ENCODE measurements around the gene MCTP1. TPM values are rescaled to one million over a fixed set of nuclear protein-coding genes. Genes with fewer than 3 reads are reported as not detected.

MCTP1 gene
- total RNA-seq, 4 donors from 2014 or later, result 44.7 to 88.7 (median 74.3) TPM

DNA sequence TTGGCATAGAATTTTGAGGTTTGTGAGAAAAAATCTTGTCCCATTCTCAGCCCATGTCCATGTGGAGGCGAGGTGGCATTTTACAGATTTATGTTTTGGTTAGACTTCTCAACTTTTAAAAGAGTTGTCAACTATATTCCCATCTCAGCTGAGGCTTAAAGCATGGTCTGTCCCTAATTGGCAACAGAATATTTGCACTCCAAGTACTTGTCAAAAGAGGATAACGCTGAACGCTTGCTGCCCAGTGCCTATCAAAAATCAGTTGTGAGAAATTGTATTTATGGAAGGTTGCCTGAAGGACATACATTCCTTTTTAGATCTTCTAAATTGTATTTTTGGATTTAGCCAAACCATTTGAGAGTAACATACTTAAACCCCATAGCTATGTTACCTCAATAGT lies 464.4 kb downstream of the MCTP1 start:
- TF ChIP-seq, protein P1, sequence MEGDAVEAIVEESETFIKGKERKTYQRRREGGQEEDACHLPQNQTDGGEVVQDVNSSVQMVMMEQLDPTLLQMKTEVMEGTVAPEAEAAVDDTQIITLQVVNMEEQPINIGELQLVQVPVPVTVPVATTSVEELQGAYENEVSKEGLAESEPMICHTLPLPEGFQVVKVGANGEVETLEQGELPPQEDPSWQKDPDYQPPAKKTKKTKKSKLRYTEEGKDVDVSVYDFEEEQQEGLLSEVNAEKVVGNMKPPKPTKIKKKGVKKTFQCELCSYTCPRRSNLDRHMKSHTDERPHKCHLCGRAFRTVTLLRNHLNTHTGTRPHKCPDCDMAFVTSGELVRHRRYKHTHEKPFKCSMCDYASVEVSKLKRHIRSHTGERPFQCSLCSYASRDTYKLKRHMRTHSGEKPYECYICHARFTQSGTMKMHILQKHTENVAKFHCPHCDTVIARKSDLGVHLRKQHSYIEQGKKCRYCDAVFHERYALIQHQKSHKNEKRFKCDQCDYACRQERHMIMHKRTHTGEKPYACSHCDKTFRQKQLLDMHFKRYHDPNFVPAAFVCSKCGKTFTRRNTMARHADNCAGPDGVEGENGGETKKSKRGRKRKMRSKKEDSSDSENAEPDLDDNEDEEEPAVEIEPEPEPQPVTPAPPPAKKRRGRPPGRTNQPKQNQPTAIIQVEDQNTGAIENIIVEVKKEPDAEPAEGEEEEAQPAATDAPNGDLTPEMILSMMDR (IDR thresholded peaks at IDR 0.05; ENCODE audit: low read depth), result no peak

DNA sequence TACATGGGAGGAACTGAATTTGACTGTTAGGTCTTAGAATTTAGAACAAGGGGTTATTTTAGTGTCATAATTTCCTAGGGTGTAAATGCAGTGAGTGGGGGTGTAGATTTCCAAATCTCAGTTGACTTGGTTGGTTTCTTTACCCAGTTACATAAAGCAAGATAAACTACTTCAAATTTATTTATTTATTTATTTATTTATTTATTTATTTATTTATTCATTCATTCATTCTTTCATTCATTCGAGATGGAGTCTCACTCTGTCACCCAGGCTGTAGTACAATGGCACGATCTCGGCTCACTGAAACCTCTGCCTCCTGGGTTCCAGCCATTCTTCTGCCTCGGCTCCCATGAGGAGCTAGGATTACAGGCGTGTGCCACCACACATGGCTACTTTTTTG lies 466.0 kb downstream of the MCTP1 start:
- TF ChIP-seq, protein P1 (IDR thresholded peaks at IDR 0.05; ENCODE audit: low read depth), result no peak

DNA sequence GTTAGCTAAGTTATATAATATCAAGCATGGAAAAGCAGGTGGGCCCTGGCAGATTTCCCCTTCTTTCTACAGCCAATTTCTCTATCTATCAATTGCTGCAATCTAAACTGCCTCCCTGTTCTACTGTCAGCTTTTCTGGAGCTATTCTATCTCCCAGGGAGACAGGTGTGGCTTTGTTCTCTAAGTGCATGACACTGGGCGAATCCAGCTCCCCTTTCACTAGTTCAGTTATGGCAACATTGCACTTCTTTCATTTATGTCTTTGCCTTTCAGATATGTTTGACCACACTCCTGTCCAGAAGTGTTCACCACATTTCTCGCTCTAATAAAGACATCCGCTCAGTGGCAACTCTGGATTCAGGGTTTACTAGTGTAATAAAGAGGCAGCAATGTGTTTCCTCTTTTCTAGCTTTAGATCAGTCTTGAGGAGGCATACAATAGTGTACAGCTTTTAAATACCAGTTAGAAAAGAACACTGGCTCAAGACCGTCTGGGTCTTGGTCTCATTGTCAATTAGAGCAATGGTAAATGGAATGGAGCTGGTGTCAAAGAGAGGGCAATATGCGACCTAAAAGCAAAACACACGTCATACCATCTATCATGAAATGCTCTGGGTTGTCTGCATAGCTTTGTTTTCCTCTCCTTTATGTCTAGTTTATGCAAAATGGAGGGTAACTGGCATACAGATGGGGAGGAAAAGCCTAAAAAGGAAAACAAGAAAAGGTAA lies 469.4 kb downstream of the MCTP1 start:
- TF ChIP-seq, protein P1 (IDR thresholded peaks at IDR 0.05; ENCODE audit: low read depth), result no peak

DNA sequence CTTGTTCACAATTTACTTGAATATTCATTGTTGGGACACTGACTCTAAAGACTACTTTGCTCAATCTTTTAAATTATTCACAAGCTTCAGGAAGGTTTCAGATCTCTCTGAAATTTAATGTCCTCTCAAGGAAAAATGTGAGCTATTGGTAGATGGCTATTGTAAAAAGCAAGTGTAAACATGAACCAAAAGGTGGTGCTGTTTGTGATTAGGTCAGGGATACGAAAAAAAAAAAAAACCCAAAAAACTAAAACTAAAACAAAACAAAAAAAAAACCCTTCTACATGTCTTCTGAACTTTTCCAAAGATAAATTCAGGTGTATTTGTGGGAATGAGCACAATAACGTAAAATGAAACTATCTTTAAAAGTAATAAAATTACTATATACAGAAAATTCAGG lies 472.7 kb downstream of the MCTP1 start:
- TF ChIP-seq, protein P1 (IDR thresholded peaks at IDR 0.05; ENCODE audit: low read depth), result no peak

DNA sequence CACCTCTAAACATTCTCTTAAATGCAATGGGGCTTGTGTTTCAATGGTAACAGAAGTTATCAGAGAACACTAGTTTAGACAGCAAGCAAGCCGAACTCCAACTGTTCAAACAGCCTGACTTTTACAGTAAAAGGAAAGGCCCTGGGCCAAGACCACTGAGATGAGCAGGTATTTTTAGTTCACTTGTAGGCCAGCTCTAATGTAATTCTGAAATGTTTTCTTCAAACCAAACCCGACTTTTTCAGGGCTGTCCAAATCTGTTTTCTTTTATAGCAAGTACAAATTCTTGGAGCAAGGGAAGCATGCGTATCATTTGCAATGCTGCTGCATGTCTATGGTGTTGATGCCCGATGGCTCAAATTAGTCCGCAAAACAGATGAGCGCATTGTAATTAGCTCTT lies 473.6 kb downstream of the MCTP1 start:
- TF ChIP-seq, protein P1 (IDR thresholded peaks at IDR 0.05; ENCODE audit: low read depth), result no peak

DNA sequence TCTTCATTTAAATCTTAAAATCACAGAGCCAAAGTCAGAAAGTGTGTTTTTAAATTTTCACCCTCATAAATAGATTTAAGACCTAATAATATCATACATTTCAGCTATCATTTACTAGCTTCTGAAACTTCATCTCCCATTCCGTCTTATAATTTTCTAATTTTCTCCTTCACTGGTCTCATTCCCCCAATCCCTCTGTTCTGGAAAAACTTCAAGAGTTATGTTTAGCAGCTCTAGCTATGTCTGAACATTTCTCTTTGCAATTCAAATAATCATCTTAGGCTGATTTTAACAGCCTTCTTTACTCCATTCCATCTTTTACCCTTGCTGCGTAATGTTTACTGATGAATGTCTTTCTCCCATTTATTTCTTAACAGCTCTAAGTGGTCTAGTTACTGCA lies 474.0 kb downstream of the MCTP1 start:
- TF ChIP-seq, protein P1 (IDR thresholded peaks at IDR 0.05; ENCODE audit: low read depth), result no peak

DNA sequence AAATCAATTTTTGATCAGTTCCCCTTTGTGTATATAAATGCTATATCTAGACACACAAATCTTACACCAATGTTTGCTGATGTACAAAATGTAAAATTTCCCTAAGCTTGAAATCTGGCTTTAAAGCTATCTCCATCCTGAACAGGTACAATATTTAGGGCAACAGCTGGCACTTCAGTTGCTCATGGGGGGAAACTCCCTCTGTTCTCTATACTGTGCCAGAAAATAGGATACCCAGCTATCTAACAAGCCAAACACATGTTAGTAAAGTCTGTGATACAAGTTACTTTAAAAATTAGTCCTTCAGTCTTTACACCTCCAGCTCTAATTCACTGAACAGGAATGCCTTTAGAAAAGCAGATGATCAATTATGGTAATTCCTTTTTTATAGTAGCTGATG lies 474.6 kb downstream of the MCTP1 start:
- TF ChIP-seq, protein P1 (IDR thresholded peaks at IDR 0.05; ENCODE audit: low read depth), result no peak
